Heart left ventricle (tissue), 13 donors: Measurements from ENCODE around the gene NR1H2.

ENCODE experiments used
- CTCF ChIP-seq, 12 donors: fragments of 200-600 bp; sonication (generic) in 4 of 12; IDR thresholded peaks; one replicate each; pipeline versions ENCODE4 v1.5.0 to v1.8.0; 2018 to 2022; ENCODE audit warnings: antibody characterized with exemption in 12 of 12, mild to moderate bottlenecking in 5 of 12
- POLR2A ChIP-seq, 2 donors: fragments of 450-650 bp; IDR thresholded peaks; one replicate each; pipeline ENCODE4 v1.6.1; 2017; ENCODE audit warnings: antibody characterized with exemption in 2 of 2, mild to moderate bottlenecking in 2 of 2, moderate library complexity in 2 of 2
- donor health status: ischemic (EF 13 %, LVEDD 7.1; RV severe dilation, severe dysfunction).
- donor health status: DM: no; HTN: yes; CAD: no.
- donor health status: DM: no; HTN: no; CAD: no.
- donor health status: ischemic (EF 25% LVEDD 6.9; RV normal size, moderate dysfunction).
- donor health status: ischemic (EF 25% LVEDD 5.7; RV mildly dilated, moderate dysfunction).
- donor health status: ischemic (EF 35%, LVEDD 5.7; RV mildly dilated, moderate dysfunction).
- donor health status: nonischemic (EF 11% LVEDD 7.7; RV severe dilation, severe dysfunction).
- donor health status: DM: yes; HTN: yes; CAD: no.
- donor health status: PGD.
- donor health status: ischemic (EF 29% LVEDD 5.4; RV normal size, mild dysfunction).
- donor health status: nonischemic (EF 23%, LVEDD 6.1; RV moderate dilation, normal function).

GRCh38 chr19:50331994-50332243, 44.3 kb upstream of the NR1H2 start:
- TF ChIP-seq CTCF (IDR thresholded peaks at IDR 0.05): no peak
- no peak for TF ChIP-seq POLR2A (IDR thresholded peaks at IDR 0.05)
